HFFc6 (cell line): ENCODE results near the gene STEEP1. TPM values are rescaled to one million over a fixed set of nuclear protein-coding genes. Genes with fewer than 3 reads are reported as not detected.
"Not testable (repeated sequence)": the region's sequence is repeated elsewhere in the genome, so short reads cannot be mapped to it uniquely, and the experiment has no call there.

Experiments
- DNase-seq: peaks from one replicate; pipeline ENCODE4 v3.0.0-alpha.2; 2018
- H3K27ac Mint-ChIP-seq: 2 replicates; pipeline ENCODE4 v1.8.0; 2020; ENCODE audit warnings: mild to moderate bottlenecking, mixed read lengths
- H3K27me3 Mint-ChIP-seq: 2 replicates; pipeline ENCODE4 v1.8.0; 2021; ENCODE audit warnings: mild to moderate bottlenecking, moderate library complexity, mixed read lengths; ENCODE audit not compliant: insufficient read depth
- H3K36me3 Mint-ChIP-seq: 2 replicates; pipeline ENCODE4 v1.8.0; 2021; ENCODE audit warnings: low read depth, mixed read lengths
- H3K4me1 Mint-ChIP-seq: 2 replicates; pipeline ENCODE4 v1.8.0; 2020; ENCODE audit warnings: low read depth, mixed read lengths
- H3K4me3 Mint-ChIP-seq: 2 replicates; pipeline ENCODE4 v1.8.0; 2020; ENCODE audit warnings: mild to moderate bottlenecking, moderate library complexity, mixed read lengths
- H3K9me3 Mint-ChIP-seq: 2 replicates; pipeline ENCODE4 v1.8.0; 2020; ENCODE audit warnings: mild to moderate bottlenecking, mixed read lengths
- total RNA-seq, 6 experiments: library from RNA; stranded (reverse); fragmentation: NEBNext Ultra II Directional; extraction: Animal tissue kit (Norgen Biotek cat#: 25700); gene quantifications; 2 replicates in 1 of 6; 3 replicates in 5 of 6; pipeline ENCODE4 v1.2.3, GENCODE V29; 2021
- TF ChIP-seq, protein P1 (sequence below): fragments of 200-600 bp; sonication (generic); IDR thresholded peaks from 2 replicates; pipeline ENCODE4 v1.5.0; 2021; ENCODE audit warnings: antibody characterized with exemption, mild to moderate bottlenecking

STEEP1 gene
- total RNA-seq, 6 experiments from 2014 or later, result 23.2 to 28.8 (median 24.4) TPM

GRCh38 chrX:119501511-119502148 lies 63.6 kb downstream of the STEEP1 start:
- H3K4me1 Mint-ChIP-seq, result peaks cover 27% of the 10 kb centered on the region
- H3K9me3 Mint-ChIP-seq, result no peaks in the 10 kb centered on the region
- DNase-seq, result no peak
- TF ChIP-seq, protein P1, sequence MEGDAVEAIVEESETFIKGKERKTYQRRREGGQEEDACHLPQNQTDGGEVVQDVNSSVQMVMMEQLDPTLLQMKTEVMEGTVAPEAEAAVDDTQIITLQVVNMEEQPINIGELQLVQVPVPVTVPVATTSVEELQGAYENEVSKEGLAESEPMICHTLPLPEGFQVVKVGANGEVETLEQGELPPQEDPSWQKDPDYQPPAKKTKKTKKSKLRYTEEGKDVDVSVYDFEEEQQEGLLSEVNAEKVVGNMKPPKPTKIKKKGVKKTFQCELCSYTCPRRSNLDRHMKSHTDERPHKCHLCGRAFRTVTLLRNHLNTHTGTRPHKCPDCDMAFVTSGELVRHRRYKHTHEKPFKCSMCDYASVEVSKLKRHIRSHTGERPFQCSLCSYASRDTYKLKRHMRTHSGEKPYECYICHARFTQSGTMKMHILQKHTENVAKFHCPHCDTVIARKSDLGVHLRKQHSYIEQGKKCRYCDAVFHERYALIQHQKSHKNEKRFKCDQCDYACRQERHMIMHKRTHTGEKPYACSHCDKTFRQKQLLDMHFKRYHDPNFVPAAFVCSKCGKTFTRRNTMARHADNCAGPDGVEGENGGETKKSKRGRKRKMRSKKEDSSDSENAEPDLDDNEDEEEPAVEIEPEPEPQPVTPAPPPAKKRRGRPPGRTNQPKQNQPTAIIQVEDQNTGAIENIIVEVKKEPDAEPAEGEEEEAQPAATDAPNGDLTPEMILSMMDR, result no peak
- no peaks in the 10 kb centered on the region for H3K36me3 Mint-ChIP-seq
- no peak overlapping the region for H3K4me3 Mint-ChIP-seq
- peak overlapping the region; percentile 89 for H3K27ac Mint-ChIP-seq
- H3K27me3 Mint-ChIP-seq, result no peaks in the 10 kb centered on the region

- Mint-ChIP-seq H3K27ac (no peak overlapping the region), H3K27me3 (no peaks in the 10 kb centered on the region; the same call in 1 of the 2 replicates)
- TF ChIP-seq, protein P1, result no peak
Measured at GRCh38 chrX:119500061-119500800, 65.0 kb downstream of the STEEP1 start.

DNA sequence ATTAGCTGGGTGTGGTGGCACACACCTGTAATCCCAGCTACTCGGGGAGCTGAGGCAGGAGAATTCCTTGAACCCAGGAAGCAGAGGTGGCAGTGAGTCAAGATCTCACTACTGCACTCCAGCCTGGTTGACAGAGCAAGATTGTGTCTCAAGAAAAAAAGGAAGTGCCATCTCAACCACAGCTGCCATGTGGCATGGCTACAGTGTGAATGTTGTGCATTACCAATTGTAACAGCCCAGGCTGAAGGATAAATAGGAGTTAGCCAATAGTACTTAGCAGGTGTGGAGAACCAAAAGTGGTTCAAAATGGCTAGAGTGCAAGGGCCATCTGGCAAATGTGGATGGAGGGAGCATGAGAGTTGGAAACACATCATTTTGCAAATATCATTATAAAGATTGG lies 68.0 kb downstream of the STEEP1 start:
- Mint-ChIP-seq H3K4me3 (no peak overlapping the region), H3K27me3 (no peaks in the 10 kb centered on the region; the same call in 1 of the 2 replicates), H3K27ac (no peak overlapping the region), H3K36me3 (no peaks in the 10 kb centered on the region), H3K9me3 (no peaks in the 10 kb centered on the region), H3K4me1 (peaks cover 10% of the 10 kb centered on the region)
- no peak for DNase-seq
- TF ChIP-seq, protein P1, result no peak

More at GRCh38 chrX:119500061-119500800, 65.0 kb downstream of the STEEP1 start:
- Mint-ChIP-seq H3K9me3 (no peaks in the 10 kb centered on the region), H3K4me1 (peaks cover 27% of the 10 kb centered on the region), H3K4me3 (no peak overlapping the region), H3K36me3 (no peaks in the 10 kb centered on the region)
- no peak for DNase-seq

GRCh38 chrX:119495734-119496726 lies 69.2 kb downstream of the STEEP1 start:
- Mint-ChIP-seq H3K27ac (no peak overlapping the region), H3K4me1 (no peaks in the 10 kb centered on the region; the same call in 1 of the 2 replicates), H3K36me3 (no peaks in the 10 kb centered on the region), H3K9me3 (no peaks in the 10 kb centered on the region), H3K27me3 (no peaks in the 10 kb centered on the region; the same call in 1 of the 2 replicates), H3K4me3 (no peak overlapping the region)
- no peak for DNase-seq
- TF ChIP-seq, protein P1, result no peak

DNA sequence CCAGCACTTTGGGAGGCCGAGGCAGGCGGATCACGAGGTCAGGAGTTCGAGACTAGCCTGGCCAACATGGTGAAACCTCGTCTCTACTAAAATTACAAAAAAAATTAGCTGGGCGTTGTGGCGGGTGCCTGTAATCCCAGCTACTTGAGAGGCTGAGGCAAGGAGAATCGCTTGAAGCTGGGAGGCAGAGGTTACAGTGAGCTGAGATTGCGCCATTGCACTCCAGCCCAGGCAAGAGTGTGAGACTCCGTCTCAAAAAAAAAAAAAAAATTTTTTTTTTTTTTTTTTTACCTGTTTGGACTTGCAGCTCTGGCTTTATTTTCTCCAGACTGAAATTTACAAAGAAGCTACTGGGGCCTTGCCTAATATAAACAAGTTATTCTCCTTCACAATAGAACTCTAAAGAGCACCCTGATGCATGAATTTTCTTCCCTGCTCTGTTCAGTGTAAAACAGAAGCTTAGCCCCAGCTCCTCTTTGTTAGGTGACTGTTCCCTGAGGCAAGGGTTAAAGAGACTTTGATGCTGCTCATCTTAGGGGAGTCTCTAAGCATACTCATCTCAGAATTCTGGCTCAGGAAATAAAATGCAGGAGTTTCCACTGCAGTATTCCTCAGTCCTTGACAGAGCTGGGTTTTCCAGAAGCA lies 71.2 kb downstream of the STEEP1 start:
- H3K9me3 Mint-ChIP-seq, DNase-seq: not testable (repeated sequence)
- H3K27ac Mint-ChIP-seq, result peak overlapping the region; percentile 11; the same call in 1 of the 2 replicates

More for the DNA sequence above, 71.2 kb downstream of the STEEP1 start:
- H3K36me3 Mint-ChIP-seq, H3K4me1 Mint-ChIP-seq, H3K27me3 Mint-ChIP-seq, H3K4me3 Mint-ChIP-seq: not testable (repeated sequence)
